KOPT-K1 (cell line): Measurements from ENCODE around the gene DRD2.

Source experiments
- H3K27ac ChIP-seq: fragments of 200-600 bp; sonication (generic); 2 replicates; pipeline ENCODE4 v1.5.1; 2016; ENCODE audit warnings: antibody characterized with exemption, mild to moderate bottlenecking, low read depth, low read length; ENCODE audit not compliant: poor library complexity, severe bottlenecking
- H3K36me3 ChIP-seq: fragments of 200-600 bp; sonication (generic); 2 replicates; pipeline ENCODE4 v1.5.1; 2017; ENCODE audit warnings: antibody characterized with exemption, mild to moderate bottlenecking, low read length, moderate library complexity; ENCODE audit not compliant: insufficient read depth
- H3K9me3 ChIP-seq: fragments of 200-600 bp; sonication (generic); 2 replicates; pipeline ENCODE4 v1.5.1; 2017; ENCODE audit warnings: antibody characterized with exemption, low read length, mild to moderate bottlenecking; ENCODE audit not compliant: insufficient read depth, poor library complexity, severe bottlenecking

Gene DRD2

GRCh38 chr11:113387605-113388211, 87.5 kb downstream of the DRD2 start, which contains the start of gene ANKK1:
Gene ANKK1 (plus strand): TSS chr11:113387779. CDS start chr11:113387885, 106 bp downstream.
- no peaks in the 10 kb centered on the region for H3K36me3 ChIP-seq
- H3K9me3 ChIP-seq = no peaks in the 10 kb centered on the region
- H3K27ac ChIP-seq = no peak within 1 kb of the TSS

GRCh38 chr11:113386866-113387265, 88.3 kb downstream of the DRD2 start:
- Histone ChIP-seq H3K9me3 (no peaks in the 10 kb centered on the region), H3K36me3 (no peaks in the 10 kb centered on the region), H3K27ac (no peak overlapping the region)

DNA sequence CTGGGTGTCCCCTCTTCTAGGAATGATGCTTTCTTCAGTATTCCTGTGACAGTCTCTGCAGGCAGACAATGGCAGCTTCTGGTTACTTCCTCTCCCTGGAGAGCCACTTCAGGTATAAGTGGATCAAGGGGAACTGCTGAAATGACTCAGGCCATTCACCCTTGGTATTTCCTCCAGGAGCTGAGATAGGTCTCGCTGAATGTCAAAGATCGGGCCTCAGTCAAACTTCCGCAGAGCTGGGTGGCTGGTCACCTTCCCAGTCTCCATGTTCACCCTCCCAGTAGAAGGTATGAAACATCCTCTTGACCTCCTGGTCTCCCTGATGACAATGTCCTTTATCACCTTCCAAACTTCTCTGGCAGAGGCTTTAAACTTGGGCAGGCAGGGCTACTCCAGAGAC, 89.4 kb downstream of the DRD2 start:
- Histone ChIP-seq H3K27ac (no peak overlapping the region), H3K9me3 (no peaks in the 10 kb centered on the region), H3K36me3 (no peaks in the 10 kb centered on the region)

DNA sequence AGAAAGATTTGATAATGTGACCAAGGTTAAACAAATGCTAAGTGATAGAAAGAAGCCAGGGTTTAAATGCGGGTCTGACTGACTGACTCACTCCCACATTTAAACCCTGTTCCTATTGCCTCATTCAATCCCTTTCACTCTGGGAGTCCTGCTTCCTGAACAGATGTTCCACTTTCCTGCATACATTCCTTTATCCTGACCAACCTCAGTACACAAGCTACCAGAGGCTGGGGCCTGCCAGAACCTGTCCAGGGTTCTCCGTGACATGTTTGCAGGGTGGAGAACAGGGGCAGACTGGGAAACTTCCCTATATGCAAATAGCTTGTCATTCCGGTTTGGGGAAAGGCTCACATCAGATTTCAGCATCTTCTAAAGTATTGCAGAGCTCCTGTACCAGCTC, 90.6 kb downstream of the DRD2 start:
- H3K27ac ChIP-seq = no peak overlapping the region
- H3K9me3 ChIP-seq = no peaks in the 10 kb centered on the region
- H3K36me3 ChIP-seq = no peaks in the 10 kb centered on the region

DNA sequence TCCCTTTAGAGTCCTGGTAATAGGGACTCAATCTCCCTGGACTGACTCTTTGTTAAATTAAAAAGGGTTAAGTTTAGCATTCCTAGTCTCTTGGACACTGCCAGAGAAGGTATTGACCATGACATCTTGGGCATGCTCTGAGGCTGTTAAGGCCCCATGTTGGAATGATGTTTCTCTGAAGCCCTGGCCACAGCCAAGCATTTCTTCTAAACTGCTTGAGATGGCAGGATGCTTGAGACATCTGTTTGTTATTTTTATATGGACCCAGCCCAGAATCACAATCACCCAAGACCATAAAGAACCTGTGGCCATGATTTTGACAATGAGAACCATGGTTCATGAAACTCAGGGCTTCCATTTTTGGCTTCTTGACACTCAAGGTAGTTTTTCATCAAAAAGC, 93.1 kb downstream of the DRD2 start:
- no peaks in the 10 kb centered on the region for H3K36me3 ChIP-seq
- no peaks in the 10 kb centered on the region for H3K9me3 ChIP-seq
- H3K27ac ChIP-seq = no peak overlapping the region

GRCh38 chr11:113378692-113379091, 96.5 kb downstream of the DRD2 start:
- H3K9me3 ChIP-seq = no peaks in the 10 kb centered on the region
- H3K36me3 ChIP-seq = no peaks in the 10 kb centered on the region
- H3K27ac ChIP-seq = no peak overlapping the region

DNA sequence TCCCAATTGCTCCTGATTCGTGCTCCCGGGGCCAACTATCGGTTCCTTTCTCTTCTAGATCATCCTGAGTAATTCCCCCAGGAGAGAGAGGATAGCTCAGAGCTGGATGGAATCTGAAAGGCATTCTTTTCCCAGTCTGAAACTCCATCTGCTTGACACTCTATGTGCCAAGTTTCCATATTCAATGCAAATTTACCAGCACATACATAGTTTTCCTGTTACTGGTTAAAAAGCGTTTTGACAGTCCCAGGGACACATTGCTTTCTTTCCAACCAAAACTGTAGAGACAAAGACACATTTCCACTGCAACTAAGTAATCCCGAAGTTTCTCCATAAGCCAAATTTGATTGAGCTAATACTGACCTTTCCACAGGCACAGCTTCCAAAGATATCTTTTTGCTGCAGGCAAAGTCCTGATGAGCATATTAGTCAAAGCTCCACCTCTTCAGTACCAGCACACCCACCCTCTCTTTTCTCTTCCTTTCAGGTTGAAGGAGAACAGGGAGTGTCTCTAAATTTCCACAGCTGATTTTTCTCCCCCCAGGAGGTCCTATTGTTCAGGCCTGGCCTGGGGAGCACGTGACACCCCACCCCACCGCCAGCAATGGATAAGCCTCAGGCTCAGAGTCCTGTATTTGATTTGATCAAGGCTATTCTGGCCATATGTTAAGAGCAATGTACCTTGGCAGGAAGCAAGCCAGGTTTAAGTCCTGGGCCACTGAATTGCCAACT, 97.4 kb downstream of the DRD2 start:
- Histone ChIP-seq H3K9me3 (no peaks in the 10 kb centered on the region), H3K36me3 (no peaks in the 10 kb centered on the region), H3K27ac (no peak overlapping the region)

DNA sequence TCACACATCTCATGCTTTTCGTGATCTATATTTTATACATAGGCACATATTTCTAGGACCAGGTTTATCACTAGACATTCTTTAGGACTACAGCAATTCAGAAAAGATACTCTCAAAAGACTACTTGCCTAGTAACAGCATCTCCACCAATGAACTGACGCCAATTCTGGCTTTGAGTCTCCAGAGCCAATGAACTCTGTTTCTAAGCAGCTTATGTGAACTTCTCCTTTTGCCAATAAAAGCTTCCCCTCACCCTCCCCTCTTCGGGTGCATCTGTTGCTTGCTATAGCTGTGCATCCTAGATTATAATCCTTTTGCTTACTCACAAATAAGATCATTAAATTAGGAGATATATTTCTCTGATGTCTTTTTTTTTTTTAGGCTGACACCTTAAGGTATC, 99.0 kb downstream of the DRD2 start:
- Histone ChIP-seq H3K27ac (no peak overlapping the region), H3K36me3 (no peaks in the 10 kb centered on the region), H3K9me3 (no peaks in the 10 kb centered on the region)

GRCh38 chr11:113375402-113375801, 99.8 kb downstream of the DRD2 start:
- H3K27ac ChIP-seq = no peak overlapping the region
- H3K9me3 ChIP-seq = no peaks in the 10 kb centered on the region
- H3K36me3 ChIP-seq = no peaks in the 10 kb centered on the region

DNA sequence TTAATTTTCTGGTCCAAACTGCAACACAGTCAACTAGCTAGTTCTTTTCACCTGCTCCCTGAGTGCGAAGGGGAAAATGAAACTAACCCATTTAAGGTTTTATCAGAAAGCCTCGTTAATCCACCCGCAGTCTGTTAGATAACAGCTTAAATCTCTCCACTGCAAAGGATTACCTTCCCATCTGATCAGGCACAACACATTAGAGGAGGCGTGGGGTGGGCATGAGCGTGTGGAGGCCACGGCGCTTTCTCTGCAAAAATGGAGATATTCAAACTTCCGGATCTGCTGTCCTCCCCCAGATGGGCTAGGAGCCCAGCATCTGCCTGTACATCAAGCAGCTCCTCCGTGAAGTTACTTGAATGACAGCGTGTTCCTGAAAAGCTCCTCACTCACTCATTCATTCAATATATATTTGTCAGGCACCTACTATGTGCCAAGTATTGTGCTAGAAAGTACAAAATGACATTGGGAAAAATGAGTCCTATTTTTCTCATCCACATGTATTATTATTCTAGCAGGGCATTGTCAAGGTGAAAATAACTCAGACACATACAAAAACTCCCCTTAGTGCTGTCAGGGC, 101.1 kb downstream of the DRD2 start:
- H3K27ac ChIP-seq = no peak overlapping the region
- no peaks in the 10 kb centered on the region for H3K36me3 ChIP-seq
- no peaks in the 10 kb centered on the region for H3K9me3 ChIP-seq

DNA sequence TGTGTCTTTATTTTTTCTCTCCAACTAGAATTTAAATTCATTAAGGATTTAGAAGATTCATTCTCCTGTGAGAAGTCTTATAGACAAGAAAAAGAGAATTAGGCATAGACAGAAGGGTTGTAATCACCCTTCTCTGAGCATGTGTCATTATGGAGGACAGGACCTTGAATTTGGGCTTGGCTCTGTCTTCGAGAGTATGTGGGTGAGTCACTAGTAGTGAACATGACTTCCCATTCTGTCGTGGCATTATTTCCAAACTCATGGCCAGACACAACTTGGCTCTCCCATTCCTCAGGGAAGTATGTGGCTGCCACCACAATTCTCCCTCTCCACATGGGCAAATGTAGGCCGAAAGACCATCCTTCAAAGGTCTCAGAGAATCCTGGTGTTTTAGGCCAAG, 101.9 kb downstream of the DRD2 start:
- no peaks in the 10 kb centered on the region for H3K36me3 ChIP-seq
- no peaks in the 10 kb centered on the region for H3K9me3 ChIP-seq
- no peak overlapping the region for H3K27ac ChIP-seq

DNA sequence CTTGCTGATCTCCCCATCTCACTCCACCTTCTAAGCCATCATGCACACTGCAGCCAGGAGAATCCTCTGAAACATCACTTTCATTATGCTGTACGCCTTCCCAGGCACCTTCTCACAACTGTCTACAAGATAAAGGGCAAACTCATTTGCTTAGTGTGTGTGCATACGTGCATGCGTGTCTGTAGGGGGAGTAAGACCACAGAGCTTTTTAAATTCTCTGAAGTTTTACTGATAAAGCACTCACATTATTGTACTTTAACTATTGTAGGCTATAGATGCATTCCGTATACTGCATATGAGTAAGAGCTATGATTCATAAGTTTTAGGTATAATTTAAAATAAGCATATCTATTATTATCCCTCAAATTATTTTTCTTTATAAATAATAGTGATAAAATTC, 102.9 kb downstream of the DRD2 start:
- Histone ChIP-seq H3K27ac (no peak overlapping the region), H3K9me3 (no peaks in the 10 kb centered on the region), H3K36me3 (no peaks in the 10 kb centered on the region)

GRCh38 chr11:113370634-113371033, 104.6 kb downstream of the DRD2 start:
- no peak overlapping the region for H3K27ac ChIP-seq
- H3K9me3 ChIP-seq = no peaks in the 10 kb centered on the region
- no peaks in the 10 kb centered on the region for H3K36me3 ChIP-seq

DNA sequence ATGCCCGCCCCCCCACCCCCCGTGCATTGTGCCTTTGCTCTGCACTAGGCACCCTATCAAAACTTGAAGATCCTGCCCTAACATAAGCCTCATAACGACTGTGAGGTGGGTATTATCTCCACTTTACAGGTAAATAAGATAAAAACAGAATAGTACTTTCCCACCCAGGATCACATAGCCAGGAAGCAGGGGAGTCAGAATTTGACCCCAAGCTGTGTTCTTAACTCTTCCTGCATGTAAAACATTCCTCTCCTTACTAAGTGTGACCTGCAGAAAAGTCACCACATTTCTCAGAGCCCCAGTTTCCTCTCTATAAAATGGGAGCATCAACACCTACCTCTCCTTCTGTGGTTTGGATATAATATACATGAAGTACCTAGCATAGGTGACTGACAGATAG, 105.8 kb downstream of the DRD2 start:
- Histone ChIP-seq H3K36me3 (no peaks in the 10 kb centered on the region), H3K9me3 (no peaks in the 10 kb centered on the region)

DNA sequence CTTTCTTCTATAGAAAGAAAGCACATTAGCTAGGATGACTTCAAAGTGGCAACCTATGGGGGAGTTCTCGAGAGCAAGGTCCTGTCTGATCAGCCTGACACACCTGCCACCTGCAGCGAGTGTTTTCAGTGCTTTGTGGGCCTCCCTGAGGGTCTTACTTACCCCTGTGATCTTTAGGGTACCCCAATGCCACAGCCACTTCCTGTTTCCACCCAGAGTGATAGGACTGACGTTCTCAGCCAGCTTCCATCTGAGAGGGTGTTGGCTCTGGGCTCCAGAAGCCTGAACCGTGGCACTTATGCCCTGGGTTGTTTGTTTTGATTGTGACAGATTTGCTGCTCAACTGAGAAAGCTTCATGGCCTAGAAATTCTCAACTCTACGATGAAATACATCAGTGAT, 109.3 kb downstream of the DRD2 start:
- H3K27ac ChIP-seq = no peak overlapping the region
- no peaks in the 10 kb centered on the region for H3K9me3 ChIP-seq
- H3K36me3 ChIP-seq = no peaks in the 10 kb centered on the region

More for the DNA sequence above, 105.8 kb downstream of the DRD2 start:
- no peak overlapping the region for H3K27ac ChIP-seq
